ENCODE results near the gene USP37.

Gene USP37

GRCh38 chr2:218404351-218405085 is 163.6 kb downstream of the USP37 start:
- FAIRE-seq (no peak), DNase-seq (ENCODE audit: insufficient read length, low spot score) (no peak)

GRCh38 chr2:218403810-218404209 is 164.3 kb downstream of the USP37 start:
- no peak for FAIRE-seq
- DNase-seq (ENCODE audit: insufficient read length, low spot score), result no peak

- DNase-seq (ENCODE audit: insufficient read length, low spot score) (no peak), FAIRE-seq (no peak)
Observed at GRCh38 chr2:218402911-218403411, 165.2 kb downstream of the USP37 start.

- no peak for FAIRE-seq
- DNase-seq (ENCODE audit: insufficient read length, low spot score), result no peak
Observed at GRCh38 chr2:218402491-218402901, 165.7 kb downstream of the USP37 start.

GRCh38 chr2:218401890-218402289 is 166.3 kb downstream of the USP37 start:
- no peak for DNase-seq (ENCODE audit: insufficient read length, low spot score)
- no peak for FAIRE-seq

- no peak for FAIRE-seq
- DNase-seq (ENCODE audit: insufficient read length, low spot score), result no peak
Observed at GRCh38 chr2:218400930-218401881, 166.9 kb downstream of the USP37 start.
